K562 (cell line): ENCODE data around the gene FDX2. TPM values are rescaled to one million over a fixed set of nuclear protein-coding genes. Genes with fewer than 3 reads are reported as not detected.

ENCODE experiments used
- CEBPG ChIP-seq, 3 experiments: fragments of 200-800 bp in 1 of 3; sonication (Bioruptor generic) in 1 of 3; sonication (generic) in 1 of 3; formaldehyde crosslinking in 1 of 3; IDR thresholded peaks in 2 of 3; conservative IDR thresholded peaks in 1 of 3; 2 replicates each; pipeline versions ENCODE4 v1.6.1 to v1.8.0; 2016 to 2022; ENCODE audit warnings: missing compliant biosample characterization in 2 of 3, missing genetic modification characterization in 2 of 3, mild to moderate bottlenecking in 1 of 3, missing genetic modification reagents in 1 of 3
- FOS ChIP-seq: IDR thresholded peaks from 3 replicates; pipeline ENCODE4 v1.6.1; 2011; ENCODE audit not compliant: insufficient read length; ENCODE audit errors: extremely low read depth
- FUS ChIP-seq: fragments of 200-400 bp; formaldehyde crosslinking; optimal IDR thresholded peaks from 2 replicates; pipeline ENCODE3; 2017; ENCODE audit warnings: low read depth, low read length
- POLR3A ChIP-seq: IDR thresholded peaks from 2 replicates; pipeline ENCODE4 v1.6.1; 2011; ENCODE audit warnings: borderline replicate concordance, mild to moderate bottlenecking, moderate library complexity; ENCODE audit not compliant: insufficient read length, insufficient read depth; ENCODE audit errors: extremely low read depth
- RAD21 ChIP-seq, 2 experiments: fragments of 250-450 bp in 1 of 2; fragments of 450-650 bp in 1 of 2; sonication (Bioruptor Pico) in 1 of 2; formaldehyde crosslinking in 1 of 2; IDR thresholded peaks in 1 of 2; conservative IDR thresholded peaks in 1 of 2; 2 replicates each; pipeline versions ENCODE4 v1.4.0 to v1.8.0; 2020 to 2022; ENCODE audit warnings: mild to moderate bottlenecking in 2 of 2, moderate library complexity in 1 of 2
- SMAD2 ChIP-seq: fragments of 150-350 bp; IDR thresholded peaks from 2 replicates; pipeline ENCODE4 v1.6.1; 2014; ENCODE audit warnings: low read depth, mild to moderate bottlenecking, low read length
- SP2 ChIP-seq: IDR thresholded peaks from 2 replicates; pipeline ENCODE4 v1.6.1; 2011; ENCODE audit warnings: mild to moderate bottlenecking, low read depth, low read length, moderate library complexity; ENCODE audit not compliant: poor library complexity, severe bottlenecking; ENCODE audit errors: extremely low read depth
- SRSF9 ChIP-seq: fragments of 200-400 bp; formaldehyde crosslinking; IDR thresholded peaks from 2 replicates; pipeline ENCODE4 v1.6.1; 2017; ENCODE audit warnings: low read depth, low read length, borderline replicate concordance
- TAF15 ChIP-seq: fragments of 200-400 bp; formaldehyde crosslinking; IDR thresholded peaks from 2 replicates; pipeline ENCODE4 v1.6.1; 2017; ENCODE audit warnings: mild to moderate bottlenecking, low read depth, low read length, moderate library complexity
- YBX1 ChIP-seq: fragments of 450-650 bp; IDR thresholded peaks from 2 replicates; pipeline ENCODE4 v1.7.1; 2016; ENCODE audit warnings: mild to moderate bottlenecking
- ZNF197 ChIP-seq: fragments of 200-800 bp; sonication (Bioruptor generic); IDR thresholded peaks from 2 replicates; pipeline ENCODE4 v1.6.1; 2016; ENCODE audit warnings: low read depth, missing genetic modification characterization, missing compliant biosample characterization
- ZNF212 ChIP-seq: fragments of 450-650 bp; formaldehyde crosslinking; IDR thresholded peaks from 2 replicates; pipeline ENCODE4 v1.4.0; 2020; ENCODE audit warnings: mild to moderate bottlenecking
- ZNF224 ChIP-seq: sonication (generic); formaldehyde crosslinking; IDR thresholded peaks from 2 replicates; pipeline ENCODE4 v1.8.0; 2022; ENCODE audit warnings: mild to moderate bottlenecking, missing genetic modification reagents
- ZNF589 ChIP-seq: fragments of 200-800 bp; sonication (Bioruptor generic); IDR thresholded peaks from 2 replicates; pipeline ENCODE4 v1.6.1; 2016; ENCODE audit warnings: low read depth, missing genetic modification characterization, missing compliant biosample characterization
- polyA plus RNA-seq, 8 experiments: library from polyadenylated mRNA; depleted of rRNA in 4 of 8; stranded (reverse) in 5 of 8; unstranded in 3 of 8; fragments of >200 nt; fragmentation: Nextera tagmentation in 2 of 8; fragmentation: Illumina TruSeq in 1 of 8; extraction: Ambion mirVana in 2 of 8; extraction: Trizol in 1 of 8; gene quantifications; 2 replicates each; pipeline versions ENCODE4 v1.2.1 to v1.2.3, GENCODE V29; 2011 to 2014; ENCODE audit warnings: inconsistent platforms in 1 of 8, missing spikeins in 1 of 8
- total RNA-seq, 7 experiments: library from RNA; depleted of rRNA in 6 of 7; stranded (reverse); fragments of >200 nt in 6 of 7; fragmentation: Illumina TruSeq in 2 of 7; extraction: Trizol in 2 of 7; gene quantifications; 2 replicates each; pipeline versions ENCODE4 v1.2.1 to v1.2.3, GENCODE V29; 2011 to 2021; ENCODE audit warnings: low replicate concordance in 1 of 7
- TF ChIP-seq, protein P1 (sequence below): IDR thresholded peaks from 3 replicates; pipeline ENCODE4 v1.6.1; 2011; ENCODE audit warnings: borderline replicate concordance, mild to moderate bottlenecking, moderate library complexity; ENCODE audit not compliant: insufficient read length; ENCODE audit errors: extremely low read depth
- TF ChIP-seq, protein P2 (sequence below), 2 experiments: fragments of 450-650 bp in 1 of 2; sonication (generic) in 1 of 2; formaldehyde crosslinking; conservative IDR thresholded peaks; 2 replicates each; pipeline versions ENCODE4 v1.4.0 to v1.8.1; 2020 to 2022; ENCODE audit warnings: mild to moderate bottlenecking in 1 of 2, missing genetic modification reagents in 1 of 2
- TF ChIP-seq, protein P3 (sequence below): fragments of 200-800 bp; sonication (Bioruptor generic); IDR thresholded peaks from 2 replicates; pipeline ENCODE4 v1.6.1; 2017; ENCODE audit warnings: missing genetic modification characterization, missing compliant biosample characterization
- TF ChIP-seq, protein P4 (sequence below): fragments of 450-650 bp; IDR thresholded peaks from 2 replicates; pipeline ENCODE4 v1.6.1; 2014; ENCODE audit warnings: low read depth, mild to moderate bottlenecking, moderate library complexity, borderline replicate concordance
- TF ChIP-seq, protein P5 (sequence below): fragments of 450-650 bp; formaldehyde crosslinking; IDR thresholded peaks from 2 replicates; pipeline ENCODE4 v1.4.0; 2022; ENCODE audit warnings: missing genetic modification characterization

The FDX2 gene
- total and polyA plus RNA-seq, 9 of the 15 experiments (the other 6 are each of a cell fraction or from before 2014, with no cell fraction given): 2.5 to 49.8 (median 29.7) TPM

DNA sequence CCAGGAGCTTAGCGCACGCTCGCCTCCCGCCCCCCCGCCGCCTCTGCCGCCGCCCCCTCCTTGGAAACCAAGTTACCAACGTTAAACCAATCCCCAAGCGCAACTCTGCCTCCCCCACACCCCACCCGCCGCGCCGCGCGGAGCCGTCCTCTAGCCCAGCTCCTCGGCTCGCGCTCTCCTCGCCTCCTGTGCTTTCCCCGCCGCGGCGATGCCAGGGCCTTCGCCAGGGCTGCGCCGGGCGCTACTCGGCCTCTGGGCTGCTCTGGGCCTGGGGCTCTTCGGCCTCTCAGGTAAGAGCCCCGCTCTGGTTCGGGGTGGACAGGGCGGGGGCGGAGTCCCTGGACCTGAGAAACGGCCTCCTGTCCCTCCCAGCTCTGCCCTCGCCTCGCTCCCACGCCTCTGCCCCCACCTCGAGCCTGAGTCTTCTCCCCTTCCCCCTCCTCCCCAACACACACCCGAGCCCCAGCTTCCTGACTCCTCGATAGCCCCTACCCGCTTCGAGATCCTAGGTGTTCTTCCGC lies 25.9 kb downstream of the FDX2 start, which contains the start of gene ICAM5 (continued):
- TF ChIP-seq, protein P1, sequence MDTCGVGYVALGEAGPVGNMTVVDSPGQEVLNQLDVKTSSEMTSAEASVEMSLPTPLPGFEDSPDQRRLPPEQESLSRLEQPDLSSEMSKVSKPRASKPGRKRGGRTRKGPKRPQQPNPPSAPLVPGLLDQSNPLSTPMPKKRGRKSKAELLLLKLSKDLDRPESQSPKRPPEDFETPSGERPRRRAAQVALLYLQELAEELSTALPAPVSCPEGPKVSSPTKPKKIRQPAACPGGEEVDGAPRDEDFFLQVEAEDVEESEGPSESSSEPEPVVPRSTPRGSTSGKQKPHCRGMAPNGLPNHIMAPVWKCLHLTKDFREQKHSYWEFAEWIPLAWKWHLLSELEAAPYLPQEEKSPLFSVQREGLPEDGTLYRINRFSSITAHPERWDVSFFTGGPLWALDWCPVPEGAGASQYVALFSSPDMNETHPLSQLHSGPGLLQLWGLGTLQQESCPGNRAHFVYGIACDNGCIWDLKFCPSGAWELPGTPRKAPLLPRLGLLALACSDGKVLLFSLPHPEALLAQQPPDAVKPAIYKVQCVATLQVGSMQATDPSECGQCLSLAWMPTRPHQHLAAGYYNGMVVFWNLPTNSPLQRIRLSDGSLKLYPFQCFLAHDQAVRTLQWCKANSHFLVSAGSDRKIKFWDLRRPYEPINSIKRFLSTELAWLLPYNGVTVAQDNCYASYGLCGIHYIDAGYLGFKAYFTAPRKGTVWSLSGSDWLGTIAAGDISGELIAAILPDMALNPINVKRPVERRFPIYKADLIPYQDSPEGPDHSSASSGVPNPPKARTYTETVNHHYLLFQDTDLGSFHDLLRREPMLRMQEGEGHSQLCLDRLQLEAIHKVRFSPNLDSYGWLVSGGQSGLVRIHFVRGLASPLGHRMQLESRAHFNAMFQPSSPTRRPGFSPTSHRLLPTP: no peak
- TF ChIP-seq, protein P2, sequence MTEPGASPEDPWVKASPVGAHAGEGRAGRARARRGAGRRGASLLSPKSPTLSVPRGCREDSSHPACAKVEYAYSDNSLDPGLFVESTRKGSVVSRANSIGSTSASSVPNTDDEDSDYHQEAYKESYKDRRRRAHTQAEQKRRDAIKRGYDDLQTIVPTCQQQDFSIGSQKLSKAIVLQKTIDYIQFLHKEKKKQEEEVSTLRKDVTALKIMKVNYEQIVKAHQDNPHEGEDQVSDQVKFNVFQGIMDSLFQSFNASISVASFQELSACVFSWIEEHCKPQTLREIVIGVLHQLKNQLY (CRISPR knock-in tag; conservative IDR thresholded peaks at IDR 0.05): no peak
- TF ChIP-seq SRSF9 (no peak), YBX1 (no peak), SMAD2 (no peak), ZNF197 (no peak), ZNF212 (CRISPR knock-in tag) (no peak), TAF15 (no peak), CEBPG (CRISPR knock-in tag; IDR thresholded peaks at IDR 0.05) (no peak), CEBPG (tag; conservative IDR thresholded peaks at IDR 0.05 in 1 of 2, IDR thresholded peaks at IDR 0.05 in 1 of 2) (no peak), RAD21 (CRISPR knock-in tag; conservative IDR thresholded peaks at IDR 0.05 in 1 of 2, IDR thresholded peaks at IDR 0.05 in 1 of 2) (no peak), ZNF224 (CRISPR knock-in tag) (no peak), FUS (no peak), POLR3A (no peak), SP2 (no peak), FOS (no peak), ZNF589 (no peak)
- TF ChIP-seq, protein P3, sequence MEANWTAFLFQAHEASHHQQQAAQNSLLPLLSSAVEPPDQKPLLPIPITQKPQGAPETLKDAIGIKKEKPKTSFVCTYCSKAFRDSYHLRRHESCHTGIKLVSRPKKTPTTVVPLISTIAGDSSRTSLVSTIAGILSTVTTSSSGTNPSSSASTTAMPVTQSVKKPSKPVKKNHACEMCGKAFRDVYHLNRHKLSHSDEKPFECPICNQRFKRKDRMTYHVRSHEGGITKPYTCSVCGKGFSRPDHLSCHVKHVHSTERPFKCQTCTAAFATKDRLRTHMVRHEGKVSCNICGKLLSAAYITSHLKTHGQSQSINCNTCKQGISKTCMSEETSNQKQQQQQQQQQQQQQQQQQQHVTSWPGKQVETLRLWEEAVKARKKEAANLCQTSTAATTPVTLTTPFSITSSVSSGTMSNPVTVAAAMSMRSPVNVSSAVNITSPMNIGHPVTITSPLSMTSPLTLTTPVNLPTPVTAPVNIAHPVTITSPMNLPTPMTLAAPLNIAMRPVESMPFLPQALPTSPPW (CRISPR knock-in tag): peak; percentile 93
- TF ChIP-seq, protein P4, sequence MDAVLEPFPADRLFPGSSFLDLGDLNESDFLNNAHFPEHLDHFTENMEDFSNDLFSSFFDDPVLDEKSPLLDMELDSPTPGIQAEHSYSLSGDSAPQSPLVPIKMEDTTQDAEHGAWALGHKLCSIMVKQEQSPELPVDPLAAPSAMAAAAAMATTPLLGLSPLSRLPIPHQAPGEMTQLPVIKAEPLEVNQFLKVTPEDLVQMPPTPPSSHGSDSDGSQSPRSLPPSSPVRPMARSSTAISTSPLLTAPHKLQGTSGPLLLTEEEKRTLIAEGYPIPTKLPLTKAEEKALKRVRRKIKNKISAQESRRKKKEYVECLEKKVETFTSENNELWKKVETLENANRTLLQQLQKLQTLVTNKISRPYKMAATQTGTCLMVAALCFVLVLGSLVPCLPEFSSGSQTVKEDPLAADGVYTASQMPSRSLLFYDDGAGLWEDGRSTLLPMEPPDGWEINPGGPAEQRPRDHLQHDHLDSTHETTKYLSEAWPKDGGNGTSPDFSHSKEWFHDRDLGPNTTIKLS: no peak
- TF ChIP-seq, protein P5, sequence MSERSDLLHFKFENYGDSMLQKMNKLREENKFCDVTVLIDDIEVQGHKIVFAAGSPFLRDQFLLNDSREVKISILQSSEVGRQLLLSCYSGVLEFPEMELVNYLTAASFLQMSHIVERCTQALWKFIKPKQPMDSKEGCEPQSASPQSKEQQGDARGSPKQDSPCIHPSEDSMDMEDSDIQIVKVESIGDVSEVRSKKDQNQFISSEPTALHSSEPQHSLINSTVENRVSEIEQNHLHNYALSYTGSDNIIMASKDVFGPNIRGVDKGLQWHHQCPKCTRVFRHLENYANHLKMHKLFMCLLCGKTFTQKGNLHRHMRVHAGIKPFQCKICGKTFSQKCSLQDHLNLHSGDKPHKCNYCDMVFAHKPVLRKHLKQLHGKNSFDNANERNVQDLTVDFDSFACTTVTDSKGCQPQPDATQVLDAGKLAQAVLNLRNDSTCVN (CRISPR knock-in tag): no peak
